GM23338 (cell line): ENCODE results near the gene AGAP2. TPM values are rescaled to one million over a fixed set of nuclear protein-coding genes. Genes with fewer than 3 reads are reported as not detected.

Source experiments
- ATAC-seq: fragments of 200-7000 bp; cut with Tn5 transposase; 3 replicates; pipeline ENCODE4 v1.9.1; 2020
- DNase-seq: peaks from one replicate; pipeline ENCODE4 v3.0.0-alpha.2; 2015; ENCODE audit warnings: low spot score
- H2AFZ ChIP-seq: fragments of 200-600 bp; sonication (generic); 2 replicates; pipeline ENCODE4 v1.8.0; 2016; ENCODE audit warnings: antibody characterized with exemption, mild to moderate bottlenecking, moderate library complexity
- H3F3A ChIP-seq: fragments of 200-600 bp; sonication (generic); replicated peaks from 2 replicates; pipeline ENCODE4 v1.8.0; 2017; ENCODE audit warnings: antibody characterized with exemption, mixed run types, low read depth
- H3K27ac ChIP-seq: fragments of 200-600 bp; sonication (generic); 2 replicates; pipeline ENCODE4 v1.6.1; 2016; ENCODE audit warnings: low read depth
- H3K27me3 ChIP-seq: fragments of 200-600 bp; sonication (generic); 2 replicates; pipeline ENCODE4 v1.8.0; 2016; ENCODE audit warnings: mild to moderate bottlenecking, mixed run types, moderate library complexity; ENCODE audit not compliant: insufficient read depth
- H3K36me3 ChIP-seq: fragments of 200-600 bp; sonication (generic); 2 replicates; pipeline ENCODE4 v1.8.0; 2016; ENCODE audit warnings: mild to moderate bottlenecking; ENCODE audit not compliant: insufficient read depth
- H3K4me1 ChIP-seq: fragments of 200-600 bp; sonication (generic); 2 replicates; pipeline ENCODE4 v1.8.0; 2016; ENCODE audit warnings: mild to moderate bottlenecking, moderate library complexity; ENCODE audit not compliant: insufficient read depth
- H3K4me2 ChIP-seq: fragments of 200-600 bp; sonication (generic); 2 replicates; pipeline ENCODE4 v1.7.1; 2017; ENCODE audit warnings: mixed run types
- H3K4me3 ChIP-seq: fragments of 200-600 bp; sonication (generic); 2 replicates; pipeline ENCODE4 v1.6.1; 2016; ENCODE audit warnings: mixed run types
- H3K79me2 ChIP-seq: fragments of 200-600 bp; sonication (generic); replicated peaks from 2 replicates; pipeline ENCODE4 v1.8.0; 2017; ENCODE audit warnings: mild to moderate bottlenecking; ENCODE audit not compliant: insufficient read depth
- H3K9me2 ChIP-seq: fragments of 200-600 bp; sonication (generic); 2 replicates; pipeline ENCODE4 v1.8.0; 2017; ENCODE audit not compliant: insufficient read depth
- H4K20me1 ChIP-seq: fragments of 200-600 bp; sonication (generic); replicated peaks from 2 replicates; pipeline ENCODE4 v1.8.0; 2017; ENCODE audit warnings: mild to moderate bottlenecking; ENCODE audit not compliant: insufficient read depth
- H3K27ac Mint-ChIP-seq: 2 replicates; pipeline ENCODE4 v1.8.0; 2020; ENCODE audit warnings: inconsistent platforms, mild to moderate bottlenecking, moderate library complexity, mixed read lengths
- H3K27me3 Mint-ChIP-seq: 3 replicates; pipeline ENCODE4 v1.8.0; 2022; ENCODE audit warnings: low read depth, mild to moderate bottlenecking, moderate library complexity, mixed read lengths, inconsistent platforms; ENCODE audit not compliant: insufficient read depth, poor library complexity
- H3K36me3 Mint-ChIP-seq: 3 replicates; pipeline ENCODE4 v1.8.0; 2021; ENCODE audit warnings: low read depth, mild to moderate bottlenecking, inconsistent platforms, moderate library complexity, mixed read lengths
- H3K4me1 Mint-ChIP-seq: 3 replicates; pipeline ENCODE4 v1.8.0; 2020; ENCODE audit warnings: mild to moderate bottlenecking, inconsistent platforms, mixed read lengths
- H3K4me3 Mint-ChIP-seq: 3 replicates; pipeline ENCODE4 v1.8.0; 2021; ENCODE audit warnings: moderate library complexity, mild to moderate bottlenecking, inconsistent platforms, mixed read lengths
- H3K9me3 Mint-ChIP-seq: 3 replicates; pipeline ENCODE4 v1.8.0; 2020; ENCODE audit warnings: moderate library complexity, mild to moderate bottlenecking, inconsistent platforms, mixed read lengths
- CREB1 ChIP-seq: fragments of 250-450 bp; sonication (Bioruptor Pico); IDR thresholded peaks from 2 replicates; pipeline ENCODE4 v1.5.0; 2020; ENCODE audit warnings: low read depth, mild to moderate bottlenecking, moderate library complexity
- CTCF ChIP-seq, 2 experiments: fragments of 200-600 bp in 1 of 2; sonication (generic) in 1 of 2; conservative IDR thresholded peaks; 2 replicates each; pipeline versions ENCODE4 v1.5.1 to v1.6.1; 2016 to 2017; ENCODE audit warnings: antibody characterized with exemption in 2 of 2, low read depth in 2 of 2, mild to moderate bottlenecking in 2 of 2, moderate library complexity in 1 of 2
- ETS1 ChIP-seq: IDR thresholded peaks from 2 replicates; pipeline ENCODE4 v1.6.1; 2016; ENCODE audit warnings: antibody characterized with exemption
- EZH2 ChIP-seq: fragments of 200-600 bp; sonication (generic); IDR thresholded peaks from one replicate; pipeline ENCODE4 v1.8.0; 2017; ENCODE audit warnings: antibody characterized with exemption, mild to moderate bottlenecking, low read depth; ENCODE audit not compliant: unreplicated experiment
- EZH2phosphoT487 ChIP-seq: fragments of 200-600 bp; sonication (generic); IDR thresholded peaks from one replicate; pipeline ENCODE4 v1.8.1; 2018; ENCODE audit warnings: antibody characterized with exemption; ENCODE audit not compliant: unreplicated experiment
- JUNB ChIP-seq: IDR thresholded peaks from one replicate; pipeline ENCODE4 v1.6.1; 2016; ENCODE audit warnings: antibody characterized with exemption; ENCODE audit not compliant: unreplicated experiment
- NANOG ChIP-seq: IDR thresholded peaks from 2 replicates; pipeline ENCODE4 v1.6.1; 2016; ENCODE audit warnings: antibody characterized with exemption, borderline replicate concordance
- POLR2AphosphoS5 ChIP-seq: IDR thresholded peaks from 2 replicates; pipeline ENCODE4 v1.6.1; 2016; ENCODE audit warnings: antibody characterized with exemption, low read depth
- REST ChIP-seq: IDR thresholded peaks from one replicate; pipeline ENCODE4 v1.6.1; 2018; ENCODE audit warnings: antibody characterized with exemption; ENCODE audit not compliant: unreplicated experiment
- ZNF114 ChIP-seq: fragments of 250-450 bp; sonication (Bioruptor Pico); IDR thresholded peaks from 2 replicates; pipeline ENCODE4 v1.5.0; 2020; ENCODE audit warnings: mild to moderate bottlenecking, moderate library complexity
- polyA plus RNA-seq: library from polyadenylated mRNA; unstranded; fragments of >200 nt; fragmentation: Nextera tagmentation; extraction: Ambion mirVana; gene quantifications from 2 replicates; pipeline ENCODE4 v1.2.1, GENCODE V29; 2016
- total RNA-seq: library from RNA; depleted of rRNA; stranded (reverse); fragments of >200 nt; shearing (Covaris generic); gene quantifications from 2 replicates; pipeline ENCODE4 v1.2.3, GENCODE V29; 2014

AGAP2 gene
- total and polyA plus RNA-seq, 2 experiments from 2014 or later: 0.36 to 1.3 TPM

GRCh38 chr12:57756406-57757341, 18.1 kb upstream of the AGAP2 start:
- H3K4me1 ChIP-seq: peaks cover 30% of the 10 kb centered on the region
- Mint-ChIP-seq H3K27ac (no peak overlapping the region), H3K4me1 (peaks cover 31% of the 10 kb centered on the region), H3K27me3 (peaks cover 71% of the 10 kb centered on the region), H3K4me3 (peak overlapping the region; percentile 71), H3K9me3 (no peaks in the 10 kb centered on the region; the same call in 2 of the 3 replicates), H3K36me3 (peaks cover 3% of the 10 kb centered on the region)
- peaks cover 79% of the 10 kb centered on the region for H3K27me3 ChIP-seq
- ATAC-seq (peak; percentile 64), DNase-seq (peak; percentile 89)
- peaks cover 4% of the 10 kb centered on the region; the same call in 1 of the 2 replicates for H4K20me1 ChIP-seq
- no peaks in the 10 kb centered on the region for H3K9me2 ChIP-seq
- peaks cover 4% of the 10 kb centered on the region for H3K79me2 ChIP-seq
- TF ChIP-seq CTCF (conservative IDR thresholded peaks at IDR 0.05; ENCODE audit: low read depth in 2 of 2) (peak; percentile 83 to 92), POLR2AphosphoS5 (no peak), CREB1 (CRISPR knock-in tag) (peak; percentile 43; the same call in 1 of the 2 replicates), JUNB (no peak), ETS1 (no peak), NANOG (no peak), EZH2 (peak; percentile 86), ZNF114 (no peak), EZH2phosphoT487 (peak; percentile 51), REST (no peak)
- no peak overlapping the region for H3K27ac ChIP-seq
- no peak overlapping the region for H2AFZ ChIP-seq
- H3K36me3 ChIP-seq: no peaks in the 10 kb centered on the region
- H3F3A ChIP-seq: peaks cover 19% of the 10 kb centered on the region
- H3K4me2 ChIP-seq: peak overlapping the region; percentile 86
- peak overlapping the region; percentile 83 for H3K4me3 ChIP-seq
